Activated CD8-positive, alpha-beta memory T cell treated with anti-CD3 and anti-CD28 coated beads, Interleukin-2, amount 50 U/mL, for 1 hour (primary cell): ENCODE data around the gene DDA1.

Source experiments
- DNase-seq: peaks from one replicate; pipeline ENCODE4 v3.0.0-alpha.2; 2020; ENCODE audit errors: extremely low read depth

Gene DDA1

DNA sequence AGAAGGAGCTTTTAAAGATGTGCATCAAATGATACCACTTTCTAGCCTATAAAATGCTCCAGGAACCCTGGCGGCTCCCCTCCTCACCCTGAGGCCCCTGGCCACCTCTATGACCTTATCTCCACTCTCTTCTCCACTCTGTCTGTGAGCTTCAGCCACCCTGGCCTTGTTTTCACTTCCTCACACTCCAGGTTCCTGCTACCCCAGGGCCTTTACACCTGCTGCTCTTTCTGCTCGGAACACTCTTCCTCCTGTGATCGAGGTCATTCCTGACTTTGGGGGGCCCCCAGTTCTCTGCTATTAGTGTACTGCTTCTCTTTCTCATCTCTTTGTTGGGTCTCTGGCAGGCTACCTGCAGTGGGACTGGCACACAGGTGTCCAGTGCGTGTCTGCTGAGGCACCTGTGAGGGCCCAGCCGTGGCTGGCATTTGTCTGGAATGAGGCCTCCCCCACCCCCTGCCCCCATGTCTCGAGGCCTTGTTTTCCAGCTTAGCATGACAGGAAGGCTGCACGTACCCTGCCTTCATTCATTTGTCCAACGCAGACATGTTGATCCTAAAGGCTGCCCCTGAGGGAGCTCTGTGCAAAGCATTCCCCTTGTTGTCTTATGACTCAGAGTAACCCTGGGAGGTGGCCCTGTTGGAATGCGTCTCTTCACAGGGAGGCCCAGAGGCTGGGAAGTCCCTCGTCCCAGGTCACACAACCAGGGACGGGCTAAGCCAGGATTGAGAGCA, 2.3 kb downstream of the DDA1 start:
- no peak for DNase-seq

DNA sequence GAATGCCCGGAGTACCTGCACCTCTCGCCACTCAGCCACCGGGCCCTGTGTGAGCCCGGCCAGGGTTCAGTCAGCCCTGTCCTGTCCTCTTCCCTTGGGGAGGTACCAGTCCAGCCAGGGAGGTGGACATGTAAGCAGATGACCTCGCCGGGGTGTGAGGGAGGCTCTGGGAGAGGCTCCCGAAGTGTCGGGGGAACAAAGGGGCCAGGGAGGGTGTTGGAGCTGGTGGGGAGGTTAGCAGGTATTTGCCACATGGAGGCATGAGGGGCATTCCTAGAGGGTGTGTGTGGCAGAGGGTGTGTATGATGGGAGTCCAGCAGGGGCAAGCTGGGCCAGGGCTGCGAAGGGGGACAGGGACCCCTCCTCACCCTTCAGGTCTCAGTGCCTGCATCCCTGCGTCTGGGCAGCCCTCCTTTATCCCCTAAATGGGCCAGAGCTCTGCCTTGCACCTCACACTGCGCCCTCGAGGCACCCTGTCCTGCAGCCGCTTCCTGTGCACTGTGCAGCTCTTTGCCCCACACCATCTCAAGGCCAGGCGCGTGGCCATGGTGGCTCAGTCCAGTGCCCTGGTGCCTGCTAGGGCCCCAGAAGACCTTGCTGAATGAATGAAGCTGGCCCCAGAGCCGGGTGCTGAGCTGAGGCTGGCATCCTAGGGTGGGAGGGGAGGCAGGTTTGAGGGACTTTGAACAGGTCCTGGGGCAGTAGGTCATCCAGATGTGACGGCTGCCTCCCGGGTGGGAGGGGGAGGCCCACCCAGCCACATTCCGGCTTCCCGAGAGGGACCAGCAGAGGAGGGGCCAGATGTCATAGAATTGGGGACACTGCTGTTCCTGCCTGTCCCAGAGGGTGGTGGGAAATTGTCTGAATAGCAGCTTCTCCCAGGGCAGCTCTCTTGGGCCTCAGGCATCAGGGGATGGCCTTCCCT, 3.1 kb downstream of the DDA1 start:
- DNase-seq = no peak

- DNase-seq = no peak
Observed at GRCh38 chr19:17314007-17314593, 4.7 kb downstream of the DDA1 start.

- no peak for DNase-seq
Observed at GRCh38 chr19:17318966-17319365, 9.6 kb downstream of the DDA1 start.

DNA sequence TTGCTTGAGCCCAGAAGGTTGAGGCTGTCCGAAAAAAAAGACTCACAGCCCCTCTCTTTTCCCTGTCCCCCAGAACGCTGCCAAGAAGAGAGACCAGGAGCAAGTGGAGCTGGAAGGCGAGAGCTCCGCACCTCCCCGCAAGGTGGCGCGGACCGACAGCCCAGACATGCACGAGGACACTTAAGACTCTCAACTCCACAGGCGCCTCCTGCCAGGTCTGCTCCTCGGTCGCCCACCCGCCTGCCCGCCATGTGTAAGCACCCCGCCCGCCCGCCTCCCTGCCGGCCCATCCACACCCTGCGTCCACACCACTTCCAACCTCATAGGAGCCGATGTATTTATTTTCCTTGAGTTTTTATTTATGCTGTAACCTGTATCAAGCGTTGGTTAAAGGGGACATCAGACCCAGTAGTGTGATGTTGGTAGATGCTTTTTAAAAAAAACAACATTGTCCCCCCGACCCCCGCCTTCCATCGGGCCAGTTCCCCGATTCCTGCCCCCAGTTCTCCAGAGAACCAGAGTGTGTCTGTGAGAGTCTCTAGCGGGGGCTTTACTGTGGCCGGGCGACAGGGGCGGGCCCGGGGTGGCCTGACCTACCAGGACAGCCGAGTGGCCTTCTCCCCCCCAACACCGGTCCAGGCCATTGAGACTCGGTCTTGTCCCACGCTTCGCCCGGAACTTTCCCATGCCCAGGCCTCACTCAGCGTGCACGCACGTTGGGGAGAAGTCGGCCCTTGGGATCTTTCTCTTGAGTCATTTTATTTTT, 10.3 kb downstream of the DDA1 start:
- no peak for DNase-seq

DNA sequence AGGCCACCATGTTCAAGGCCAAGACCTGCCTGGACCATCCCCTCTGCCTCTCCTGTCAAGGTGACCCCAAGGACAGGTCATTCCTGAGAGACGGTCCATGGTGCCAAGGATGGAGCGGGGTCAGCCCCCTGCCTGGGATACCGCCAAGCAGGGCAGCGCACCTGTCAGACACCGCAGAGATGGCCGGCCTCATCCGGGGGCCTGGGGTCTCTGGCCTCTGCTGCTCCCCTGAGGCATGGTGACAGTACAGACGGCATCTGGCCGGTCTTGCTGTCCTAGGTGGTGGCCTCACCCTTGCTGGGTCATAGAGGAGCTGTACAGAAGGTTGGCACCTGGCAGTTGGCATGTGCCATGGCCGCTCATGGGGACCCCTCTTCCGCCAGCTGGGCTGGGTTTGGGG, 11.1 kb downstream of the DDA1 start:
- no peak for DNase-seq

GRCh38 chr19:17321655-17322489, 12.5 kb downstream of the DDA1 start:
- DNase-seq = no peak

DNA sequence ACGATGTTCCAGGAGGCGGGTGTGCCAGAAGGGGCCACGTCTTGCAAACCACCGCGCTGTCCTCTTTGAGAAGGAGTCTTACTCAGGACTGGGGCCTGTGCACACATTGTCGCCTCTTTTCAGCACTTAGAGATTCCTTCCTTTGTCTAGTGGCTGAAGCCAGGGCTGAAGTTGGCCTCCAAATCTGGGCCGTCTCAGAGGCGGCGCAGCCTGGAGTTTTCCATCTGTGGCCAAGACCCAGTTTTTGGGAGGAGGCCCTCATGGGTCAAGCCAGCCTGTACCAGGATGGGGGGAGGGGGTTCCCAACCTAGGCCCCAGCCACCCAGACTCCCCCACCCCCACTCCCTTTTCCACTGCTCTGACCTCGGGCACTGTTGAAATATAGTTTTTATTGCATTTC, 13.5 kb downstream of the DDA1 start:
- no peak for DNase-seq

- no peak for DNase-seq
Observed at GRCh38 chr19:17323300-17323963, 14.1 kb downstream of the DDA1 start.

GRCh38 chr19:17323964-17324332, 14.6 kb downstream of the DDA1 start:
- no peak for DNase-seq

DNA sequence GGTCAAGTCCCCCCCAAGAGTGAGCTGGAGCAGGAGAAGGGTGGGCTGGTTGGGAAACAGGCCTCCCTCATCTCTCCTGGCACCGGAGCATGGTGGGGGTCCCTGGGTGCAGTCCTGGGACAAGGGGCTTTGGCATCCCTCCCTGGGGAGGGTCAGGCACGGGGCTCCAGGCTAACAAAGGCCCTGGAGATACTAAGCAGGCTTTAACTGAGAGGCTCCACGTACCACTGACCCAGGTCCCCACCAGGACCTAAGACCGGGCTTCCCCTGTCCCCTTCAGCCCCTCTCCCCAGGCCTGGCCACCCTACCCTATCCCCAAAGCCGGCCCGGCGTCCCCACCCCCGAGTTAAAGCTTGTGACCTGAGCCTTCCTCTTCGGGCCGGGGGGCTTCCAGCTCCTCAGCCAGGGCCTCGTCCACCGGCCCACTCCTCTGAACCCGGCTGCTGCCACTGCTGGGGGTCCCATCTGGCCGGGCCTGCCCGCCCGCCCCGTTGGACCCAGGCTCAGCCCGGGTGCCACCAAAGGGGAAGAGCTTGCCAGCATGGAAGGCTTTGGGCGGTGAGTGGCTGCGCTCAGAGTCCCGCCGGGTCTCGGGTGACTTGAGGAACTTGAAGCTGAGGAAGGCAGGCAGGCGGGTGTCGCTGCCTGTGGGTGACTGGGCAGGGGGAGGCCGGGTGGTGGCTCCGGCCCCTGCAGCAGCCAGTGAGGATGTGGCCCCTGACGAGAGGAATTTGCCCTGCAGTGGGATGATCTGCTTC, 15.2 kb downstream of the DDA1 start:
- DNase-seq = no peak

GRCh38 chr19:17325133-17325532, 15.8 kb downstream of the DDA1 start:
- DNase-seq = no peak

DNA sequence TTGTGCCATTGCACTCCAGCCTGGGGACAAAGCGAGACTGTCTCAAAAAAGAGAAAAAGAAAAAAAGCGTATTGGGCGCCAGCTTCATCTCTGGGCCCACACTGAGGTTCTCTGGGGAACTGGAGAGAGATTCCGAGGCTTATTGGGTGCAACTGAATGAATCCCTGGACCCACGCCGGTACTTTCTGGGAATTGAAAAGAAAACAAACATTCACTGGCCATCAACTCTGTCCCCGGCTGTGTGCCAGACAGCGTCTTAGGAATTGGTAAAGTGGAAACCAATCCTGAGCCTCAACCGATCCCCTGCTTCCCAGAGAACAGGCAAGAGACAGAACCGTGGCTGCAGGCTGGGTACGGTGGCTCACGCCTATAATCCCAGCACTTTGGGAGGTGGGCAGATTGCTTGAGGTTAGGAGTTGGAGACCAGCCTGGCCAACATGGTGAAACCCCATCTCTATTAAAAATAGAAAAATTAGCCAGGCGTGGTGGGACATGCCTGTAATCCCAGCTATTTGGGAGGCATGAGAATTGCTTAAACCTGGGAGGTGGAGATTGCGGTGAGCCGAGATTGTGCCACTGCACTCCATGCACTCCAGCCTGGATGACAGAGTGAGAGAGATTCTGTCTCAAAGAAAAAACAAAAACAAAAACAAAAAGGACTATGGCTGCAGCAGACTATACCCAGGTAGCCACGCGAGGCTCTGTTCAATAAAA, 16.7 kb downstream of the DDA1 start:
- no peak for DNase-seq

GRCh38 chr19:17326595-17326966, 17.2 kb downstream of the DDA1 start:
- no peak for DNase-seq

GRCh38 chr19:17327068-17327653, 17.8 kb downstream of the DDA1 start:
- no peak for DNase-seq

DNA sequence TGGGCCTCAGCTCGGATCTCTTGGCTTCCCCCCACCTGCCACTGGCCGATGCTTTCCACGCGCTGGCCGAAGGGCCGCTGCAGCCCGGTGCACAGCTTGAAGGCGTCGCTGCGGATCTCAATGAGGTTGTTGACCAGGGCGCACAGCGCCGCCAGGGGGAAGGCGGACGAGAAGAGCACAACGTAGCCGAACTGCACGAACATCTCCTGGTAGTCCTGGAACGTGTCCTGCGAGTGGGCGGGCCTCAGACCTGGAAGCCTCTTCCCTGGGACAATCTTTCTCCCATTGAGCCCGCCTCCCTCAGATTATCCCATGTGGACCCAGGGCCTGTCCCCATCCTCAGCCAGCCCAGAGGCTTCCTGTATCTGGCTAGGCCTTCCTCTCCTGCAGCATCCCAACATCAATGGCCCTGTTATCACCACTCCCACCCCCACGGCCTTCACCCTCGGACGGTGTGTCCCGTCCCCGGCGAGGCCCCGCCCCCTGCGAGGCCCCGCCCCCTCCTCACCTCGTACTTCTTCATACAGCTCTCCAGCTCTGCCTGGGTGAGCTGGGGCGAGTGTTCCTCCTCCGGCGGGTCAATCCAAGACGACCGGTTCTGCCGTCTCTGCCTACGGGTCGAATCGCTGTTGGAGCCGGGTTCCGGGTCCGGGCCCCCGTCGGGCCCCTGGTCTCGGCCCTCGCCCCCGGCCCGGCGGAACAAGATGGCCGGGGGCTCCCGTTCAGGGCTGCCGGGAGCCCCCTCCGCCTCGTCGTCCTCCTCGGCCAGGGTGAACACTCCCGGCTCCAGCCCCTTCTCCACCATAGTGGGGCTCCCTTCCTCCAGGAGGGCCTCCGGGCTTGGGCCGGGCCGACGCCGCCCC, 18.5 kb downstream of the DDA1 start:
- no peak for DNase-seq

DNA sequence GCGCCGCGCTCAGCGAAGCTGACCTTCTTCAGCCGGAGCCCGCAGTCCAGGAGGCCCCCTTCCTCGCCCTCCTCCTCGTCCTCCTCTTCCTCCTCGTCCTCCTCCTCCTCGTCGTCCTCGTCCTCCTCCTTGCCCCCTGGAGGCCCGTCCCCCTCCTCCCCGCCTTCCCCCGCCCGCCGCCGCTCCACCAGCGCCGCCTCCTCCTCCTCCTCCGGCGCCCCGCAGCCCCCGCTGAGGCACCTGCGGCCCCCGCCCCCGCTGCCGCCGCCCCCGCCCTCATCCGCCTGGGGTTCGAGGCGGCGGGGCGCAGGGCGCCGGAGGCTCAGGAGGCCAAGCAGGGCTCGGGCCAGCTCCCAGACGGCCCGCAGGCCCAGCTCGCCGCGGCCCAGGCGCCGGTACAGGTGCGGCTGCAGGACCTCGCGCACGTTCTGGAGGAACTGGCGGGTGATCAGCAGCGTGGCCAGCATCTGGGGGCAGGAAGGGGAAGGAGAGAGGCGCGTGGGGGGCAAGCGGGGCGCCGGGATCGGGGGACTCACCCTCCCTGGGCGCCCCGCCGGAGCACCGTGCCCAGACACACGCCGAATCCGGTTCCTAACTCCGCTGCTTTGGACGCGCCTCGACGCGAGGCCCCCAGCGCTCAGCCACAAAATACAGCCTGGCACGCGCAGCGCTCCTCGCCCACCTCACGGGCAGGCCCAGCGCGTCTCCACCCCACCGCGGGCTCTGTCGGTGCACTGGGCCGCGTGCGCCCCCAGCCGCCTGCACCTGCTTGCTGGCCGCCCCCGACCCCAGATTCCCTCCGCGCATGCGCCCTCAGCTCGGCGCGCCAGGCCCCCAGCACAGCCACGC, 19.4 kb downstream of the DDA1 start:
- no peak for DNase-seq
